GM10248 (cell line): Measurements from ENCODE around the gene NELFE.

Experiments used
- CTCF ChIA-PET: fragments of 300-600 bp; sonication (Branson Sonifier 250); formaldehyde crosslinking; extraction: SDS; loops from one replicate; lab custom pipeline; 2021; ENCODE audit warnings: antibody characterized with exemption; lab: Yijun Ruan, JAX
- POLR2A ChIA-PET: fragments of 350-650 bp; sonication (Branson Sonifier 250); formaldehyde crosslinking; extraction: SDS; loops from one replicate; lab custom pipeline; 2020; ENCODE audit warnings: antibody characterized with exemption; lab: Yijun Ruan, JAX
- DNase-seq: peaks from one replicate; pipeline ENCODE4 v3.0.0; 2012; ENCODE audit errors: extremely low spot score
- CTCF ChIP-seq: IDR thresholded peaks from 2 replicates; pipeline ENCODE4 v1.5.1; 2012; ENCODE audit warnings: mild to moderate bottlenecking, low read depth; ENCODE audit errors: extremely low read depth, missing control alignments, control extremely low read depth

The NELFE gene

DNA sequence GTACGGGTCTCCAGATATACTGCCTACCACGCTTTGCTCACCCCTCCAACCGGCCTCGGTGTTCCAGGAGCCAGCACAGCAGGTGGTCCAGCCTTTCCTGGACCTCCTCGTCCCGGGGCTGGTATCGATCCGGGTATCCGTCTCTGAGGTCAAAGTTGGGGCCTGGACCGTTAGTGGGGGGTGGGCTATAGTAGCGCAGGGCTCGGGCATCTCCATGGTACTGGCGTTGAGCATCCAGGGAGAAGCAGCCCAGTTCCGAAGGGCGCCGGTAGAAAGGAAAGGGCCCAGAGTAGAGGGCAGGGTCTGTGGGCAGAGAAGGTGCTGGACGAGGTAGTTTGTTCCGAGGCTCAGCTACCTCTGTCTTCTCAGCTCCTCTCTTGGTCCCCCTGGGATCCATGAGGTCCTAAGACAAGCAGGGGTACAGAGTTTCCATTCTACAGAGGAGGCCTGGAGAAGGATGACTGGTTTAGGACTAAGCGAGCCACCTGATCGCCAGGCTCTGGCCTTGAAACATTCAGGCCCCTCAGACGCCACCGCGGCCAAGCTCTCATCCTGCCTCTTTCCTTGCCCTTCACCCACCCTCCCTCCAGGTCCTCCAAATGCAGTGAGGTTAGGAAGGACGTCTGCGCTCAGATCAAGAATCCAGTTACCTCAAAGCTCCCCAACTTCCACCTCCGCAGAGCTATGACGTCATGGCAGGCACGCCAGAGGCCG is 12.7 kb upstream of the NELFE start:
- CTCF ChIA-PET: interaction anchor here (1.0 to 1.5 kb wide), 4 partner anchors 19 to 290 kb away, joined by 3 to 7 read pairs (median 4); partner anchors contain the start of gene LY6G5C
- POLR2A ChIA-PET: interaction anchor here (0.6 to 3.3 kb wide), 3 partner anchors 13 to 1276 kb away, joined by 3 to 15 read pairs (median 3); partner anchors contain the start of genes HSPA1B, NELFE and SKIC2
- no peak for DNase-seq
- no peak for TF ChIP-seq CTCF

DNA sequence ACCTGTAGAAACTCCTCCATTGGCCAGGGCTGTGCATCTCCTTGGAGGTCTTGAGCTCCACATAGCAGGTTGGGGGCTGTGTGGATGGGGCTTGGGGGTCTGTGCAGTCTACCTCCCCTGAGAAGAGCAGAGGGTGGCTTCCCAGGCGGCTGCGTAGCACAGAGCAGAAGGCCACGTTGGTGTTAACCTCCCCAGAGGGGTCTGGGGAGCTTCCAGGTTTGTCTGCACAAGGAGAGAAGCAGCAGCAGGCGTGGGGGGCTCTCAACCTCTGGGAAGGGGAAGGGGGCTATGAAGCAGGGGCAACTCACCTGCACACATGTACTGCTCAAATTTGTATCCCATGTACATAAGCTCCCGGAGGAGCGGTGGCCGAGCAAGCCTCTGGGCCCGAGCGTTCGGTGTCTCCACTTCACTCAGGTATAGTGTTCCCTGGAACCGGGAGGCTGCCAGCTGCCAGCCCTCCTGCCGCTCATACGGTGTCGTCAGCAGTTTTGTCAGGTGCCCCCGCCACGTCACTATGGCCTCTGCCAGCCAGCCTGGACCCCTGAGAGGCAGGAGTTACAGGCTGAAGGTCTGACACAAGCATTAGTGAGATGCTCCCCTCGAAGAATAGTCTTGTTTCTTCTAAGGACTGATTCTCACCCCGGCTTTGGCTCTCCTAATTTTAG is 12.0 kb upstream of the NELFE start:
- TF ChIP-seq CTCF: no peak
- DNase-seq: no peak
- ChIA-PET CTCF (interaction anchor here (1.5 to 2.0 kb wide), 2 partner anchors 12 to 290 kb away, joined by 4 to 6 read pairs; partner anchors contain the start of genes LY6G5C, NELFE and SKIC2), POLR2A (interaction anchor here (0.6 to 3.3 kb wide), 4 partner anchors 12 to 1277 kb away, joined by 3 to 15 read pairs (median 4); partner anchors contain the start of genes NELFE and SKIC2)

- ChIA-PET POLR2A (interaction anchor here (0.6 to 3.3 kb wide), 3 partner anchors 11 to 1002 kb away, joined by 3 to 15 read pairs (median 4); partner anchors contain the start of genes NELFE and SKIC2), CTCF (interaction anchor here (1.5 to 2.0 kb wide), 2 partner anchors 11 to 289 kb away, joined by 4 to 6 read pairs; partner anchors contain the start of genes LY6G5C, NELFE and SKIC2)
- DNase-seq: no peak
- TF ChIP-seq CTCF: no peak
These were observed 11.2 kb upstream of the NELFE start for GRCh38 chr6:31969712-31970603.

GRCh38 chr6:31968791-31969711 is 10.3 kb upstream of the NELFE start:
- no peak for TF ChIP-seq CTCF
- ChIA-PET CTCF (interaction anchor here (2.0 to 2.8 kb wide), 2 partner anchors 10 to 17 kb away, joined by 6 read pairs; partner anchors contain the start of genes NELFE and SKIC2), POLR2A (interaction anchor here (3.3 kb wide), 1 partner anchor 10 kb away, joined by 15 read pairs; the partner anchor contains the start of genes NELFE and SKIC2)
- DNase-seq: no peak

DNA sequence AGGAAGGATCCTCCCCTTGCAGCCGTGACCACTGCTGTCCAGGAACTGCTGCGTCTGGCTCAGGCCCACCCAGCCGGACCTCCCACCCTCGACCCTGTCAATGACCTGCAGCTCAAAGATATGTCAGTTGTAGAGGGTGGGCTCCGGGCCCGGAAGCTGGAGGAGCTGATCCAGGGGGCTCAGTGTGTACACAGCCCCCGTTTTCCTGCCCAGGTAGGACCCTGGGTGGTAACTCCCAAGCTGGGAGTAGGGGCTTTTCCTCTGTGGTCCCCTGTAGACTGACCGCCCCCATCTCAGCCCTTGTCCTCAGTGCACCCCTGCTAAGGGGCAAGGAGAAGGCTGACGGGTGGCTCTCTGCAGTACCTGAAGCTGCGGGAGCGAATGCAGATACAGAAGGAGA is 9.6 kb upstream of the NELFE start:
- POLR2A ChIA-PET: no interaction called here
- CTCF ChIA-PET: interaction anchor here (2.8 kb wide), 1 partner anchor 16 kb away, joined by 6 read pairs; no protein-coding TSS in a partner anchor
- no peak for DNase-seq
- TF ChIP-seq CTCF: no peak
